Retinal pigment epithelial cell (primary cell): ENCODE data around the gene DUSP5.
"Not testable (repeated sequence)": the region's sequence is repeated elsewhere in the genome, so short reads cannot be mapped to it uniquely, and the experiment has no call there.

Experiments used
- DNase-seq: peaks from one replicate; pipeline ENCODE4 v3.0.0-alpha.2; 2010; ENCODE audit warnings: low read depth
- H3K4me3 ChIP-seq: 2 replicates; pipeline ENCODE4 v1.5.1; 2011; ENCODE audit warnings: mild to moderate bottlenecking, low read length, control low read depth, moderate library complexity
- CTCF ChIP-seq: conservative IDR thresholded peaks from 2 replicates; pipeline ENCODE4 v1.5.1; 2011; ENCODE audit warnings: low read depth, low read length, control low read depth, inconsistent platforms

The DUSP5 gene

GRCh38 chr10:110529596-110530011 is 31.9 kb downstream of the DUSP5 start:
- no peak for DNase-seq
- TF ChIP-seq CTCF, result no peak
- H3K4me3 ChIP-seq, result no peak overlapping the region

- DNase-seq, result peak; percentile 63
- H3K4me3 ChIP-seq, result peak overlapping the region; percentile 41
- no peak for TF ChIP-seq CTCF
These were observed 32.6 kb downstream of the DUSP5 start for GRCh38 chr10:110530131-110530831.

- no peak overlapping the region for H3K4me3 ChIP-seq
- DNase-seq, result no peak
- TF ChIP-seq CTCF, result no peak
These were observed 34.0 kb downstream of the DUSP5 start for GRCh38 chr10:110531687-110532086.

GRCh38 chr10:110532628-110533027 is 34.9 kb downstream of the DUSP5 start:
- DNase-seq, H3K4me3 ChIP-seq: not testable (repeated sequence)

- no peak for TF ChIP-seq CTCF
- no peak overlapping the region for H3K4me3 ChIP-seq
- DNase-seq, result no peak
These were observed 35.4 kb downstream of the DUSP5 start for GRCh38 chr10:110533149-110533548.

- no peak overlapping the region for H3K4me3 ChIP-seq
- no peak for TF ChIP-seq CTCF
- no peak for DNase-seq
These were observed 36.9 kb downstream of the DUSP5 start for GRCh38 chr10:110534571-110534970.

GRCh38 chr10:110535958-110536891 is 38.5 kb downstream of the DUSP5 start:
- TF ChIP-seq CTCF, result peak; percentile 46
- no peak overlapping the region for H3K4me3 ChIP-seq
- DNase-seq, result no peak
